ENCODE measurements around the gene PYM1.

- TF ChIP-seq CTCF (IDR thresholded peaks at IDR 0.05) (no peak), RXRA (IDR thresholded peaks at IDR 0.05; ENCODE audit: borderline replicate concordance, low read depth) (no peak), SMC3 (IDR thresholded peaks at IDR 0.05; ENCODE audit: low read depth, low read length) (no peak), TAF1 (IDR thresholded peaks at IDR 0.05; ENCODE audit: borderline replicate concordance, low read depth, low read length) (no peak), RAD21 (IDR thresholded peaks at IDR 0.05; ENCODE audit: low read length) (no peak), CHD2 (IDR thresholded peaks at IDR 0.05; ENCODE audit: low read length, partially characterized antibody) (no peak), POLR2AphosphoS5 (IDR thresholded peaks at IDR 0.05; ENCODE audit: low read depth, low read length) (no peak), REST (IDR thresholded peaks at IDR 0.05; ENCODE audit: low read depth, low read length) (no peak), GATA2 (CRISPR knock-in tag; IDR thresholded peaks at IDR 0.05) (no peak)
These were observed 62.4 kb downstream of the PYM1 start for GRCh38 chr12:55865327-55865726.
